Thoracic aorta (tissue), 2 donors: ENCODE data around the gene RASAL3. TPM values are rescaled to one million over a fixed set of nuclear protein-coding genes. Genes with fewer than 3 reads are reported as not detected.

Experiments
- ATAC-seq: fragments of 150-250 bp; one replicate; pipeline ENCODE4 v1.8.0; 2017; ENCODE audit warnings: low read depth; ENCODE audit not compliant: insufficient number of reproducible peaks, low FRiP score
- DNase-seq: peaks from one replicate; pipeline ENCODE4 v3.0.0-alpha.2; 2020; ENCODE audit warnings: low spot score
- H3K27ac ChIP-seq, 2 donors: fragments of 200-600 bp; sonication (generic); 1 replicate in 1 of 2; 2 replicates in 1 of 2; pipeline ENCODE4 v1.5.1; 2016; ENCODE audit warnings: mild to moderate bottlenecking in 2 of 2, moderate library complexity in 2 of 2
- H3K27me3 ChIP-seq: fragments of 200-600 bp; sonication (generic); replicated peaks from 2 replicates; pipeline ENCODE4 v1.6.0; 2016; ENCODE audit warnings: mild to moderate bottlenecking; ENCODE audit not compliant: insufficient read depth
- H3K36me3 ChIP-seq: fragments of 200-600 bp; sonication (generic); one replicate; pipeline ENCODE4 v1.5.1; 2016
- H3K4me1 ChIP-seq, 2 donors: fragments of 200-600 bp; sonication (generic); 1 replicate in 1 of 2; 2 replicates in 1 of 2; pipeline versions ENCODE4 v1.5.1 to v1.6.0; 2016; ENCODE audit warnings: low read depth in 2 of 2, mild to moderate bottlenecking in 1 of 2; ENCODE audit not compliant: control insufficient read depth in 1 of 2
- H3K4me3 ChIP-seq: fragments of 200-600 bp; sonication (generic); 2 replicates; pipeline ENCODE4 v1.5.1; 2016; ENCODE audit warnings: mild to moderate bottlenecking
- H3K9me3 ChIP-seq: fragments of 200-600 bp; sonication (generic); 2 replicates; pipeline ENCODE4 v1.5.1; 2016
- total RNA-seq, 2 donors: library from RNA; depleted of rRNA; stranded (reverse); fragments of >200 nt; gene quantifications; one replicate each; pipeline versions ENCODE4 v1.1.0 to v1.2.3, GENCODE V29; 2016
- TF ChIP-seq, protein P1 (sequence below): fragments of 200-600 bp; sonication (generic); IDR thresholded peaks from one replicate; pipeline ENCODE4 v1.5.1; 2019; ENCODE audit warnings: antibody characterized with exemption

The RASAL3 gene
- 1 to 10 TPM; 4.1 to 5.1 TPM for total RNA-seq

DNA sequence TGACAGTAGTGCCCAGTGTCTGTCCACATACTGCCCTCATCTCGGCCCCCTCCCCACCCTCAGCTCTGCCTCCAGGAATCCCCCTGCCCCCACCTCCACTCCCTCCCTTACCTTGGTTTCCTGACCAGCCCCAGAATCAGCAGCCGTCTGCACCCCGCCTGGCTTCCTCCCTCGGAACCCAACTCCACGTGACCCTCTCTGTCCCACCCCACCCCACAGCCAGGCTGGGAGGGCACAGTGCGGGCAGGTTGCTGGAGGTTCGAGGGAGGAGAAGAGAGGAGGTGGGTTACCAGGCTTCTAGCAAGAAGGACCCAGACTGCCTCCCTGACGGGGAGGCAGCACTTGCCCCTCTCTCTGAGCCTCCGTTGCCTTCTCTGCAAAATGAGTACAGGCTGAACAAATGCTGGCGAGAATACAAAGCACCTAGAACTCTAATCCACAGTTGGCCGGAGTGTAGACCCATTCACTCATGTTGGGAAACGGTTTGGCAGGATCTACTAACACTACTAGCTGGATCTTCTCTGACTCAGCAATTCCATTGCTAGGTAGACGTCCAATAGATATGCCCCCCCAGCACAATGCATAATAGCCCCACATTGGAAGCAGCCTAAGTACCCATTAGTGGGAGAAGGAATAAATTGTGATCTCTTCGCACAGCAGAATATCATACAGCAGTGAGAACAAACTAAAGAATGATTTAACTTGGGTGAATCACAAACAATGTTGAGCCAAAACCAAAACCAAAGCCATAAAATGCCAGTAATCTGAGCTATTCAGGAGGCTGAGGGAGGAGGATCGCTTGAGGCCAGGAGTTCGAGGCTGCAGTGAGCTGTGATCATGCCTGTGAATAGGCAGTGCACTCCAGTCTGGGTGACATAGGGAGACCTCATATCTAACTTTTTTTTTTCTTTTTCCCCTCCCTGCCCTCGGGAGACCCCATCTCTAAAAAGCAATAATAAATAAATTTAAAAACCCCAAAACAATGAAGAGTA, at the start of gene RASAL3:
Gene RASAL3 (minus strand): TSS at position 151 of the 992 bp plus-strand sequence. CDS start 186 bp downstream, outside the sequence.
- H3K9me3 ChIP-seq, result no peaks in the 10 kb centered on the region
- TF ChIP-seq, protein P1, sequence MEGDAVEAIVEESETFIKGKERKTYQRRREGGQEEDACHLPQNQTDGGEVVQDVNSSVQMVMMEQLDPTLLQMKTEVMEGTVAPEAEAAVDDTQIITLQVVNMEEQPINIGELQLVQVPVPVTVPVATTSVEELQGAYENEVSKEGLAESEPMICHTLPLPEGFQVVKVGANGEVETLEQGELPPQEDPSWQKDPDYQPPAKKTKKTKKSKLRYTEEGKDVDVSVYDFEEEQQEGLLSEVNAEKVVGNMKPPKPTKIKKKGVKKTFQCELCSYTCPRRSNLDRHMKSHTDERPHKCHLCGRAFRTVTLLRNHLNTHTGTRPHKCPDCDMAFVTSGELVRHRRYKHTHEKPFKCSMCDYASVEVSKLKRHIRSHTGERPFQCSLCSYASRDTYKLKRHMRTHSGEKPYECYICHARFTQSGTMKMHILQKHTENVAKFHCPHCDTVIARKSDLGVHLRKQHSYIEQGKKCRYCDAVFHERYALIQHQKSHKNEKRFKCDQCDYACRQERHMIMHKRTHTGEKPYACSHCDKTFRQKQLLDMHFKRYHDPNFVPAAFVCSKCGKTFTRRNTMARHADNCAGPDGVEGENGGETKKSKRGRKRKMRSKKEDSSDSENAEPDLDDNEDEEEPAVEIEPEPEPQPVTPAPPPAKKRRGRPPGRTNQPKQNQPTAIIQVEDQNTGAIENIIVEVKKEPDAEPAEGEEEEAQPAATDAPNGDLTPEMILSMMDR, result no peak
- no peak within 1 kb of the TSS for H3K27ac ChIP-seq
- H3K4me3 ChIP-seq, result peak within 1 kb of the TSS; percentile 70
- no peaks in the 10 kb centered on the region for H3K27me3 ChIP-seq
- no peak for ATAC-seq
- H3K4me1 ChIP-seq, result peaks cover 0 to 5% of the 10 kb centered on the region in 2 donors
- no peaks in the 10 kb centered on the region for H3K36me3 ChIP-seq
- DNase-seq, result no peak

DNA sequence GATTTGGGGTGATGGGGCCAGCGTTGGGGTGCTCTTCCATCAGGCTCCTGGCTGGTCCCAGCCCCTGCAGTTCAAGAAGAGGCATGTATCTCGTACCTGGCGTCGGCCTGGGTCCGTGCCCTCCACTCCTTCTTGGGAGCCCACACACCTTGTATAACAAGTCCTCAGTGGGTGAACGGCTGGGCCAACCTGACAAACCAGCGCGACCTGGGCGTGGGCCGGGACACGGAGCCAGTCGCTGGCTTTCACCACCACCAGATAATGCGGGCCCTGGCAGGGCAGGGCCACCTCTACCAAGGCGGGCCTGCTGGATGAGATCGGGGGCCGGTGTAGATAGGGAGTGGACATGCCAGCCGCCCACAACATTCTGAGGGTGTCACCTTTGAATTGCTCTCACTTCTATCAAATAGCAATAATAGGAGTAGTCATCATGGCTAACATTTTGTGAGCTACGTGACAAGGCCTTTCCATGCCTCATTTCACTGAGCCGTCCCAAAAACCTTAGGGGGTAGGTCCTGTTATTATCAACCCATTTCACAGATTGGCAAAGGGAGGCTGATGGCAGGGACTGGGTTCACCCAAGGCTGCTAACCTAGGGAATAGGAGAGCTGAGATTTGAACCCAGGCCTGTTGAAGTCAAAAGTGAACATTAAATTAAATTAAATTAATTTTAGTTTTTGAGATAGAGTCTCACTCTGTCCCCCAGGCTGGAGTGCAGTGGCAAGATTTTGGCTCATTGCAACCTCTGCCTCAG, 47.5 kb upstream of the RASAL3 start:
- H3K4me1 ChIP-seq, result peaks cover 0 to 7% of the 10 kb centered on the region in 2 donors
- TF ChIP-seq, protein P1, result no peak
- no peak for DNase-seq
- no peak overlapping the region for H3K4me3 ChIP-seq
- no peaks in the 10 kb centered on the region for H3K27me3 ChIP-seq
- peaks cover 9% of the 10 kb centered on the region for H3K9me3 ChIP-seq
- no peak overlapping the region for H3K27ac ChIP-seq
- no peak for ATAC-seq
- no peaks in the 10 kb centered on the region for H3K36me3 ChIP-seq

DNA sequence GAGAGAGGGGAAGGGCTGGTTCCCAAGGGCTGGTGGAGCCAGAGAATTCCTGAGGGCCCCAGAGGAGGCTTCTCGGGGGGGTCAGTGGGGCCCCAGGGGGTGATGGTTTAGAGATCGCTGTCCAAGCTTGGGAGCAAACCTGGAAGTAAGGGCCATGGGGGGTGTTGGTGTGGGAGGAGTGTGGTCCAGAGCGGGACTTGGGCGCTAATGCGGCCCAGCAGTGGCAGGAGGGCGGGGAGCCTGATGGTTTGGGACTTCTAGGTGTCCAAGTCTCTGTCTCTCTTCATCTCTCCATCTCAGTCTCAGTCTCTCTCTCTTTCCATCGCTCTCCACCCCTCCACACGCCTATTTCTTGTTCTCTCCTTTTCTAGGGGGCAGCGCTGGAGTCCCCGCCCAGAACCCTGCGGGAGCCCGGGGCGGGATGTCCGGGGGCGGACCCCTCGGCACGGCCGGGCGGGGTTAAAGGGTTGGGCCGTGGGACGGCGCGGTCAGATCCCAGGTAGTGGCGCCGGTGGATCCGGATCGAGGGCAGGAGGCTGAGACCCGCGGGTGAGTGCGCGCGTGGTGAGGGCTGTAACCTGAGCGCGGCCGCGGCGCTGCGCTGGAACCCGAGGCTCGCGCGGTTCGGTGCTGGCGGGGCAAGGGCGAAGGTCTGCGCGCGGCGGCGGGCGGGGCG, 43.8 kb upstream of the RASAL3 start, which contains the start of gene CYP4F22:
Gene CYP4F22 (plus strand): TSS at position 491 of the 676 bp plus-strand sequence. CDS start 16,812 bp downstream, outside the sequence.
- TF ChIP-seq, protein P1, result no peak
- Histone ChIP-seq H3K36me3 (no peaks in the 10 kb centered on the region), H3K4me3 (peak within 1 kb of the TSS; percentile 56), H3K9me3 (no peaks in the 10 kb centered on the region), H3K4me1 (peaks cover 0 to 7% of the 10 kb centered on the region in 2 donors), H3K27me3 (no peaks in the 10 kb centered on the region), H3K27ac (no peak within 1 kb of the TSS)
- ATAC-seq (no peak), DNase-seq (no peak)

DNA sequence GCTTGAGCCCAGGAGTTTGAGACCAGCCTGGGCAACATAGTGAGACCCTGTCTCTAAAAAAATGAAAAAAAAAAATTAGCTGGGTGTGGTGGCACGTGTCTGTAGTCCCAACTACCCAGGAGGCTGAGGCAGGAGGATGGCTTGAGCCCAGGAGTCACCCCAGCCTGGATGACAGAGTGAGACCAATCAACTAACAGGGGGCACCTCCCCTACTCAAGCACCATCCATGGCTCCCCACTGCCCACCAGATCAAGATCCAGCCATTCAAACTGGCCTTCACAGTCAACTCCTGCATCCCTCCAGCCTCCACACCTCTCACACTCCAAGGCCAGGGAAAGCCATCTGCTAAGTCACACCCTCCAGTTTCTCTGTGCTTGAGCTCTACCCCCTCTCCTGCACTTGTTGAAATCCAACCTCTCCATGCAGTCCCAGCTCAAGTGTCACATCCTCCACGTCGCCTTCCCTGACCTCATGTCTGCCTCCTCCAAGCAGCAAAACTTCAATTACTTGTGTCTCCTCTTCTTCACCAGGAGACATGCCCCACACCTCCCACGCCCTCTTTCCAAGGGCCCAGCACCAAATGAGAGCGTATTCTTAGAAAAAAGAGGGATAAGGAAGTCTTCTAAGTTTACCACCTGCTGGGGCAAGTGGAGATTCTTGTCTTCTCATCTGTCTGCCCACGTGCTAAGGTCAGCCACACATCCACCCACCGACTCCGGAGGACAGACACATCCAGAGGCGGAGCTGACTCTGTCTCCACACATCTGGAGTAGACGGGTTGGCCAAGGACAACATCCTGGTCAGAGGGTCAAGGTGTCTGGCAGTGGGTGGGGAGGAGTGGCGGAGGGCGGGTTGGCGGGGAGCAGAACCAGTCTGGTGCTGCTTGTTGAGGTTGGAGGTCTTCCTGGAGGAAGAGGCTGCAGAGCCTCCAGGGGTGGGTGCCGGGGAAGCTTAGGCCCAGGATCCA, 43.0 kb upstream of the RASAL3 start:
- ATAC-seq, result no peak
- Histone ChIP-seq H3K27me3 (no peaks in the 10 kb centered on the region), H3K4me1 (peaks cover 0 to 7% of the 10 kb centered on the region in 2 donors)

More for the DNA sequence above, 43.0 kb upstream of the RASAL3 start:
- Histone ChIP-seq H3K36me3 (no peaks in the 10 kb centered on the region), H3K4me3 (no peak overlapping the region), H3K9me3 (no peaks in the 10 kb centered on the region), H3K27ac (no peak overlapping the region)
- no peak for DNase-seq
- TF ChIP-seq, protein P1, result no peak
